Measurements from ENCODE around the gene NEK8. TPM values are rescaled to one million over a fixed set of nuclear protein-coding genes. Genes with fewer than 3 reads are reported as not detected.

NEK8 gene
- total RNA-seq, 1 donor from 2014 or later, result 8.4 TPM

DNA sequence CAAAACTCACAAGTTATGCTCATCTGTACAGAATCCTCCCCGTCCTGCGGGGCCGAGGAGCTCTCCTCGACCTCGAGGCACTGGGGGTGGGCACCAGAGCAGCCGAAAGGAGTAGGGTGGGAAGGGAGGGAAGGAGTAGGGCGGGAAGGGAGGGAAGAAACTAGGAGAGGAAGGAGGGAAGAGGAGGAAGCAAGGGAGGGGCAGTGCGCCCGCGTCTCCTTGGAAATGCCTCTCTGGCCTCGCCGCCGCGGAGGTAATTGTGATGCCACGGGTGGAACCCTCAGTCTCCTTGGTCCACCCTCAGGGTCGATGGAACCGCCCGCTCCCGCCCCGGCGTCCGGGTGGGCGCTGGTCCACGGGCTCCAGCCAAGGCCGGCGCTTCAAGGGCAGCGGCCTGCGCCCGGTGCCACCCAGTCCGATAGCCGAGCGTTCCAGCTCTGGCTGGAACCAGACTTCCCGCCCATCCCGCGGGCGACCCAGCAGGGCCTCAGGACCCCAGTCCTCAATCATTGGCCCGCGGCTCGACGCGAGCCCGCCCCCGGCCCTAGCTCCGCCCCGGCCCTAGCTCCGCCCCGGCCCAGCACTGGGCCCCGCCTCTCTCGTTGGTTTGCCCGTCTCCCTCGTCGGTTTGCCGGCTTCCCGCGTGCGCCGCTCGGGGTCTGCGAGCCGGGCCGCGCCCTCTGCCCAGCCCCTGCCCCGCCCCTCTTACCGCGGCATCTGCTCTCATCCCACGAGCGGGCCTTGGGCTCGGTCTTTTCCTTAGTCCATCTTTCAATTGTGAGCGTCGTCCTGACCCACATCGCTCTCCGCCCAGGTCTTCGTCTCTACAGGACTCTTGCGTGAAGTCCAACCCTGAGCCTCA, 17.5 kb upstream of the NEK8 start:
- no peak for DNase-seq (ENCODE audit: low read depth)
- peak overlapping the region; percentile 56 for H3K4me3 ChIP-seq (ENCODE audit: low read depth, low read length)
- TF ChIP-seq, protein P1, sequence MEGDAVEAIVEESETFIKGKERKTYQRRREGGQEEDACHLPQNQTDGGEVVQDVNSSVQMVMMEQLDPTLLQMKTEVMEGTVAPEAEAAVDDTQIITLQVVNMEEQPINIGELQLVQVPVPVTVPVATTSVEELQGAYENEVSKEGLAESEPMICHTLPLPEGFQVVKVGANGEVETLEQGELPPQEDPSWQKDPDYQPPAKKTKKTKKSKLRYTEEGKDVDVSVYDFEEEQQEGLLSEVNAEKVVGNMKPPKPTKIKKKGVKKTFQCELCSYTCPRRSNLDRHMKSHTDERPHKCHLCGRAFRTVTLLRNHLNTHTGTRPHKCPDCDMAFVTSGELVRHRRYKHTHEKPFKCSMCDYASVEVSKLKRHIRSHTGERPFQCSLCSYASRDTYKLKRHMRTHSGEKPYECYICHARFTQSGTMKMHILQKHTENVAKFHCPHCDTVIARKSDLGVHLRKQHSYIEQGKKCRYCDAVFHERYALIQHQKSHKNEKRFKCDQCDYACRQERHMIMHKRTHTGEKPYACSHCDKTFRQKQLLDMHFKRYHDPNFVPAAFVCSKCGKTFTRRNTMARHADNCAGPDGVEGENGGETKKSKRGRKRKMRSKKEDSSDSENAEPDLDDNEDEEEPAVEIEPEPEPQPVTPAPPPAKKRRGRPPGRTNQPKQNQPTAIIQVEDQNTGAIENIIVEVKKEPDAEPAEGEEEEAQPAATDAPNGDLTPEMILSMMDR (conservative IDR thresholded peaks at IDR 0.05; ENCODE audit: low read depth, low read length), result no peak

DNA sequence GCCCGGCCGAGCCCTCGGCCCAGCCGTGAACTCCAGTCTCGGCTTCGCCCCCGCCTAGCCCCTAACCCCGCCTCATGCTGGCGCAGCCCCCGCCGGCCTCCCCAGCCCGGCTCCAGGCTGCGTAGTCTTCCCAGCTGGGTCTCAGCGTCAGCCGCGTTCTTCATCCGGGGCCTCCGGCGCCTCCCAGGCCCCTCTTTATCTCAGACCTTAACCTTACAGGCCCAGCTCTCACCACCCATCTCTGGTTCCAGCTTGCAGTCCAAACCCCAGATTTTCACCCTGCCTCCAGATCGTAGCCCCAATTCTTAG, 16.9 kb upstream of the NEK8 start, which contains the start of gene PROCA1:
Gene PROCA1 (minus strand): TSS at position 166 of the 309 bp plus-strand sequence. CDS start 228 bp downstream, outside the sequence.
- H3K4me3 ChIP-seq (ENCODE audit: low read depth, low read length), result peak within 1 kb of the TSS; percentile 56
- DNase-seq (ENCODE audit: low read depth), result no peak
- TF ChIP-seq, protein P1 (conservative IDR thresholded peaks at IDR 0.05; ENCODE audit: low read depth, low read length), result no peak

DNA sequence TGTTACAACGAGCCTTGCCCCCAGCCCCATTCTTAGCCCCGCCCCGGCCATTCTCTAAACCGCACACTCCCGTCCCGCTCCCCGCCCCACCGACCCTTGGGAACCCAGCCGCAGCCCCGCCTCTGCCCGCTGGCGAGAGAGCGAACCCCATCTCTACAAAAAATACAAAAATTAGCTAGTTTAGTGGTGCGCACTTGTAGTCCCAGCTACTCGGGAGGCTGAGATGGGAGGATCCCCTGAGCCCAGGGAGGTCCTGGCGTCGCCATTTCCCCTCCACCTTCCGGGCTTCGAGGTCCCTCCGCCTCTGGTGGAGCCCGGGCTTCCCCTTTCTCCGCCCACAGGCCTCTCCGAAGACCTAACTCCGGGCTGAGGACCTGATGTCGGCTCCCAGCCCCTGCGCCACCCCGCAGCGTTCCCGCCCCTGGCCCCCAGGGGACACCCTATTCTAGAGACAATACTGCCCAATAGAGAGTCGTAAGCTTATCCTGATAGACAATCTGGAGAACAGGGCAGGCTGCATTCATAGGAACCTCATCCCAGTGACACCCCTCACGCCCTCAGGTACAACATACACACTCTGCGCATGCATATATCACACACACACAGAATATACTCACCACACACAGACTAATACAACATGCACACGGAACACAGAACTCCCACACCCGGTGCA, 16.4 kb upstream of the NEK8 start:
- no peak overlapping the region for H3K4me3 ChIP-seq (ENCODE audit: low read depth, low read length)
- no peak for DNase-seq (ENCODE audit: low read depth)
- TF ChIP-seq, protein P1 (conservative IDR thresholded peaks at IDR 0.05; ENCODE audit: low read depth, low read length), result no peak

DNA sequence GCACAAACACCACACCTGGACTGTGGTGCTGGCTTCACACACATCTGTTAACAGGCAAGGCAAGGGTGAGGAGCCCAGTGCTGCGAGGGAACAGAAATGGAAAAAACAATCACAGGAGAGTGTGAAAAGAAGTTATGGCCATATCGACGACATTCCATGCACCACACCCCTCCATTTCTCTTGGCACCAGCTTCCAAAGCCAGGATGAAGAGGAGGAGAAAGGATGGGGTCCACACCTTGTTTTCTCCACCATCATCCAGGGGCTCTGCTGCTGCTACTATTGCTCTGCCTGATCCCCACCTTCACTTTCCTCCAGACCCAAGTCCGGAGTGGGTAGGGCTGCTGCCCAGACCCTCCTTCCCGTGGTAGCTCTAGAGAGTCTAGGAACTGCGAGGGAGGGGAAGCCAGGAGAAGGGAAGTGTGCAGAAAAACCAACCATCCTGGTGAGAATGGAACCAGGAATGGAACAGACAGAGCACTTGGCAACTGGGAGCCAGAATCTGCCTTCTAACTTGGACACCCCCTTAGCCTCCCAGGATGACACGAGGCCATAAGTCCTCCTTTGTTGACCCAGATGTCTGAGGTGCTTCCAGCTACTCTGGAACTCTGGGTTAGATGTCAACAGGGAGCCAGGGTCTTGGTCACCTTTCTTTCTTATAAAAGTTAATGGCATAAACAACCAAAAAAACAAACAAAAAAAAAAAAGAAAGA, 15.7 kb upstream of the NEK8 start:
- no peak overlapping the region for H3K4me3 ChIP-seq (ENCODE audit: low read depth, low read length)
- TF ChIP-seq, protein P1 (conservative IDR thresholded peaks at IDR 0.05; ENCODE audit: low read depth, low read length), result no peak
- DNase-seq (ENCODE audit: low read depth), result no peak

DNA sequence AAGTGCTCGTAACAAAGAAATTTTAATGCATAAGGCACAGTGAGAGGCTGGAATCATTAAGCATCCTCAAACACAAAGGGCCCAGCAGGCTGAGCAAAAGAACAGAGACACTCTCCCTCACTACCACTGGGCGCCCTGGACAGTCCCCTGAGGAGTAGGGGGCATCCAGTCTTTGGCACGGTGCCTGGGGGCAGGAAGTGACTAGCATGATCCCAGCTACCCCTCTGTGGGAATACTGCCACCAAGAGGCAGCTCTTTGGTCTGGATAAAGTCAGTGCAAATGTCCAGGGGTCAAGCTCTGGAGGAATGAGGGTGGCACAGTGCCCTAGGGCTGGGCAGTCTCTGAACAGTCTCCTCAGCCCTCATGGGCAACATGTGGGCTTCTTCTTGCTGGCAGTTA, 14.3 kb upstream of the NEK8 start:
- H3K4me3 ChIP-seq (ENCODE audit: low read depth, low read length), result no peak overlapping the region
- TF ChIP-seq, protein P1 (conservative IDR thresholded peaks at IDR 0.05; ENCODE audit: low read depth, low read length), result peak; percentile 30
- no peak for DNase-seq (ENCODE audit: low read depth)

DNA sequence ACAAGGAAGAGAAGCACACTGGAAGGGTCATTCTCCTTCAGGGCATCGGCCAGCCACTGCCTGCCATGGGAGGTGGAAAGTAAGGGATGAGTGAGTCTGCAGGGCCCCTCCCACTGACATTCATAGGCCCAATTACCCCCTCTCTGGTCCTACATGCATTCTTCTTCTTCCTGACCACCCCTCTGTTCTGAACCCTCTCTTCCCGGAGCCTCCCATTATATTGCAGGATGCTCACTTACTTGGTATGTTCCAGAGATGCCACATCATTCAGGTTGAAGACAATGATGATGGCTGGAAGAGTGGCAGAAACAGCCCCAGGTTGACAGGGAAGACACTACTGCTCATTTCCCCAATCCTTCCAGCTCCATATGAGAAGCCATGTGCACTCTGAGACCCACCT, 13.4 kb upstream of the NEK8 start:
- no peak overlapping the region for H3K4me3 ChIP-seq (ENCODE audit: low read depth, low read length)
- DNase-seq (ENCODE audit: low read depth), result no peak
- TF ChIP-seq, protein P1 (conservative IDR thresholded peaks at IDR 0.05; ENCODE audit: low read depth, low read length), result no peak
